Mesenchymal stem cell (in vitro differentiated cells and primary cell): ENCODE results near the gene FIBIN. TPM values are rescaled to one million over a fixed set of nuclear protein-coding genes. Genes with fewer than 3 reads are reported as not detected.

ENCODE experiments used
- DNase-seq: peaks from one replicate; pipeline ENCODE4 v3.0.0-alpha.2; 2013
- H2AFZ ChIP-seq: one replicate; pipeline ENCODE4 v1.6.1; 2013; ENCODE audit warnings: low read depth, mild to moderate bottlenecking, control low read depth, inconsistent platforms, low read length, moderate library complexity
- H2AK5ac ChIP-seq: 2 replicates; pipeline ENCODE4 v1.6.1; 2013; ENCODE audit warnings: low read length, moderate library complexity, mild to moderate bottlenecking, inconsistent platforms; ENCODE audit not compliant: severe bottlenecking
- H2BK120ac ChIP-seq: one replicate; pipeline ENCODE4 v1.6.1; 2013; ENCODE audit warnings: low read depth, mild to moderate bottlenecking, inconsistent platforms, low read length, moderate library complexity
- H2BK12ac ChIP-seq, 2 experiments: one replicate each; pipeline ENCODE4 v1.6.1; 2013; ENCODE audit warnings: inconsistent platforms in 2 of 2, low read length in 2 of 2, mild to moderate bottlenecking in 2 of 2, moderate library complexity in 2 of 2, control low read depth in 1 of 2
- H2BK15ac ChIP-seq: one replicate; pipeline ENCODE4 v1.6.1; 2013; ENCODE audit warnings: mild to moderate bottlenecking, low read depth, inconsistent platforms; ENCODE audit not compliant: poor library complexity, severe bottlenecking
- H2BK5ac ChIP-seq: 2 replicates; pipeline ENCODE4 v1.6.1; 2013; ENCODE audit warnings: low read depth, mild to moderate bottlenecking, low read length, control low read depth, inconsistent platforms; ENCODE audit not compliant: poor library complexity, severe bottlenecking
- H3K14ac ChIP-seq, 2 experiments: one replicate each; pipeline ENCODE4 v1.6.1; 2013; ENCODE audit warnings: inconsistent platforms in 2 of 2, low read length in 2 of 2, control low read depth in 1 of 2, mild to moderate bottlenecking in 1 of 2, moderate library complexity in 1 of 2
- H3K18ac ChIP-seq, 2 experiments: one replicate each; pipeline ENCODE4 v1.6.1; 2013; ENCODE audit warnings: inconsistent platforms in 2 of 2, low read length in 2 of 2, control low read depth in 1 of 2, low read depth in 1 of 2, mild to moderate bottlenecking in 1 of 2
- H3K23ac ChIP-seq, 2 experiments: one replicate each; pipeline ENCODE4 v1.6.1; 2013; ENCODE audit warnings: inconsistent platforms in 2 of 2, low read length in 2 of 2, mild to moderate bottlenecking in 2 of 2, moderate library complexity in 2 of 2, control low read depth in 1 of 2
- H3K27ac ChIP-seq: 2 replicates; pipeline ENCODE4 v1.5.1; 2013; ENCODE audit warnings: mild to moderate bottlenecking, moderate library complexity, low read length, control low read depth, inconsistent platforms; ENCODE audit not compliant: poor library complexity, severe bottlenecking
- H3K27me3 ChIP-seq, 2 experiments: 2 replicates each; pipeline versions ENCODE4 v1.6.1 to v1.7.0; 2013; ENCODE audit warnings: low read length in 2 of 2, mild to moderate bottlenecking in 2 of 2, moderate library complexity in 2 of 2, control low read depth in 1 of 2, inconsistent platforms in 1 of 2; ENCODE audit not compliant: control insufficient read depth in 1 of 2, insufficient read depth in 1 of 2
- H3K36me3 ChIP-seq, 2 experiments: 2 replicates each; pipeline versions ENCODE4 v1.6.1 to v1.7.0; 2013; ENCODE audit warnings: low read length in 2 of 2, control low read depth in 1 of 2, inconsistent platforms in 1 of 2, low read depth in 1 of 2, mild to moderate bottlenecking in 1 of 2; ENCODE audit not compliant: insufficient read depth in 2 of 2, control insufficient read depth in 1 of 2
- H3K4ac ChIP-seq, 2 experiments: one replicate each; pipeline ENCODE4 v1.6.1; 2013; ENCODE audit warnings: inconsistent platforms in 2 of 2, low read length in 2 of 2, mild to moderate bottlenecking in 2 of 2, moderate library complexity in 2 of 2, control low read depth in 1 of 2, low read depth in 1 of 2
- H3K4me1 ChIP-seq: 2 replicates; pipeline ENCODE4 v1.6.1; 2013; ENCODE audit warnings: low read depth, low read length, control low read depth; ENCODE audit not compliant: control insufficient read depth, insufficient read depth
- H3K4me2 ChIP-seq: 2 replicates; pipeline ENCODE4 v1.6.1; 2013; ENCODE audit warnings: low read length, mild to moderate bottlenecking, inconsistent platforms; ENCODE audit not compliant: poor library complexity, severe bottlenecking
- H3K4me3 ChIP-seq, 2 experiments: 2 replicates each; pipeline versions ENCODE4 v1.5.1 to v1.7.0; 2013; ENCODE audit warnings: low read length in 2 of 2, mild to moderate bottlenecking in 2 of 2, control low read depth in 1 of 2, low read depth in 1 of 2; ENCODE audit not compliant: insufficient read depth in 1 of 2
- H3K79me1 ChIP-seq: replicated peaks from 2 replicates; pipeline ENCODE4 v1.6.1; 2013; ENCODE audit warnings: mild to moderate bottlenecking, control low read depth, low read length, inconsistent platforms; ENCODE audit not compliant: poor library complexity, severe bottlenecking
- H3K9ac ChIP-seq: 2 replicates; pipeline ENCODE4 v1.7.0; 2013; ENCODE audit warnings: mild to moderate bottlenecking, low read length, moderate library complexity
- H3K9me3 ChIP-seq: 2 replicates; pipeline ENCODE4 v1.7.0; 2013; ENCODE audit warnings: mild to moderate bottlenecking, low read length; ENCODE audit not compliant: control insufficient read depth
- H4K8ac ChIP-seq: one replicate; pipeline ENCODE4 v1.6.1; 2013; ENCODE audit warnings: inconsistent platforms, mild to moderate bottlenecking, low read length, moderate library complexity
- H4K91ac ChIP-seq: one replicate; pipeline ENCODE4 v1.6.1; 2013; ENCODE audit warnings: mild to moderate bottlenecking, low read length, inconsistent platforms
- whole genome bisulfite sequencing: methylation state at CpG from one replicate; pipeline ENCODE4 v1.1.7; 2013; ENCODE audit warnings: mixed read lengths; 5-methylcytosine and 5-hydroxymethylcytosine counted together
- polyA plus RNA-seq, 2 experiments: library from polyadenylated mRNA; stranded (reverse); fragments of 200-250 nt; gene quantifications; one replicate each; pipeline ENCODE4 v1.2.3, GENCODE V29; 2013

Gene FIBIN
- 40.1 TPM for polyA plus RNA-seq (2013, experiment 1 of 2)
- 41.6 TPM for polyA plus RNA-seq (2013, experiment 2 of 2)

- Histone ChIP-seq H3K9me3 (no peaks in the 10 kb centered on the region), H3K27ac (no peak within 1 kb of the TSS), H3K9ac (peak within 1 kb of the TSS; percentile 85), H3K14ac (peak within 1 kb of the TSS in 1 of 2 experiments; percentile 89), H3K18ac (peak within 1 kb of the TSS; percentile 76 to 84), H3K23ac (peak within 1 kb of the TSS in 1 of 2 experiments; percentile 6), H2AFZ (peak within 1 kb of the TSS; percentile 30), H2BK12ac (peak within 1 kb of the TSS; percentile 88 to 98), H3K4ac (peak within 1 kb of the TSS; percentile 19 to 40), H3K79me1 (no peaks in the 10 kb centered on the region), H3K36me3 (no peaks in the 10 kb centered on the region), H3K27me3 (no peaks in the 10 kb centered on the region), H4K91ac (peak within 1 kb of the TSS; percentile 83), H2AK5ac (no peak within 1 kb of the TSS), H2BK15ac (no peak within 1 kb of the TSS), H4K8ac (peak within 1 kb of the TSS; percentile 93), H3K4me2 (peak within 1 kb of the TSS; percentile 90), H2BK5ac (no peak within 1 kb of the TSS), H2BK120ac (peak within 1 kb of the TSS; percentile 27), H3K4me3 (peak within 1 kb of the TSS; percentile 56 to 87), H3K4me1 (peaks cover 6% of the 10 kb centered on the region)
- DNase-seq: peak; percentile 67
- WGBS: 17% methylated on average over 22 of the region's 22 CpGs
Measured at GRCh38 chr11:26993965-26994457, at the start of gene FIBIN. Gene FIBIN, plus strand, starts transcription at chr11:26994112. Its CDS starts 415 bp downstream, at chr11:26994527.

DNA sequence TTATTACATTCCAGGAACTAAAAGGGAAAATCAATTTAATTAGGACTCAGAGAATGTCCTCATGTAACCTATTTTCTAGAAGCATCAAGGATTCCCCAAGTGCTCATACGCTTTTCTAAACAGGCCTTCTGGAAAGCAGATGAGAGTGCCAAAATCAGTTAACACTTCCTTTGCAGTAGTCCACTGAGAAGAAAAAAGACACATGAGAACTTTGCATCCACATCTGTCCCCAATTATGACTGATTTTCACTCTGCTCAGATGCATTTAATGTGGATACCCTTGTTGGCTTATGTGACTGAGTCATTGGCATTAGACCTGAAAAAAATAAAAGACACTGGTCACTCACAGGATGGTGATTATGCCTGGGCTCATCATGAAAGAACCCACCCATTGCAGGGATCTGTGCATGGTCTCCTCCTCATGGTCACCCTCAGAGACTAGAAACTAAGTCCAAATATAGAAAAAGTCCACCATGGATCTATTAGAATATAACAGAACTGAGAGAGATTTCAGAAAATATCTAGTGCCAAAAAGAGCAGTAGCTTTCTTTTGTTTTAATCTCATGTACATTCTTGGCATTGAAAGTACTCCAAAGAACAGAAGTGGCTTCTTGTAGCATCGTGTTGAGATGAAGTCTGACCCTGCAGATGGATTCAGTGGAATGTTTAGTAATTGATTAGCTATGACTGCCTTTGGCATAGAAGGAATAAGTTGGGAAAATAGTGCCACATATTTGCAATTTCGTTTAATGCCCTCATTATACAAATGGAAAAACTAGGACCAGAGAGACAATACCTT is 48.8 kb upstream of the FIBIN start:
- H3K79me1 ChIP-seq: no peaks in the 10 kb centered on the region
- no peak overlapping the region for H2BK120ac ChIP-seq
- H3K4me2 ChIP-seq: no peak overlapping the region
- H3K4me3 ChIP-seq: no peak overlapping the region
- H3K4me1 ChIP-seq: no peaks in the 10 kb centered on the region
- DNase-seq: no peak
- no peak overlapping the region for H2BK12ac ChIP-seq
- no peak overlapping the region for H3K4ac ChIP-seq
- H2BK15ac ChIP-seq: no peak overlapping the region
- no peaks in the 10 kb centered on the region for H3K36me3 ChIP-seq
- H3K27ac ChIP-seq: no peak overlapping the region
- WGBS: 91% methylated on average over 3 of the region's 3 CpGs
- H3K9me3 ChIP-seq: no peaks in the 10 kb centered on the region
- H3K9ac ChIP-seq: peak overlapping the region; percentile 20
- no peak overlapping the region for H2BK5ac ChIP-seq
- no peak overlapping the region for H3K18ac ChIP-seq
- H3K14ac ChIP-seq: no peak overlapping the region
- no peak overlapping the region for H4K91ac ChIP-seq
- no peak overlapping the region for H3K23ac ChIP-seq
- H4K8ac ChIP-seq: no peak overlapping the region
- no peak overlapping the region for H2AFZ ChIP-seq
- H2AK5ac ChIP-seq: no peak overlapping the region
- H3K27me3 ChIP-seq: no peaks in the 10 kb centered on the region

- no peak overlapping the region for H2BK5ac ChIP-seq
- H2BK15ac ChIP-seq: no peak overlapping the region
- H3K14ac ChIP-seq: no peak overlapping the region
- no peaks in the 10 kb centered on the region for H3K9me3 ChIP-seq
- DNase-seq: peak; percentile 68
- no peak overlapping the region for H4K8ac ChIP-seq
- H3K18ac ChIP-seq: no peak overlapping the region
- H3K27ac ChIP-seq: no peak overlapping the region
- no peaks in the 10 kb centered on the region for H3K79me1 ChIP-seq
- no peak overlapping the region for H3K23ac ChIP-seq
- no peaks in the 10 kb centered on the region for H3K36me3 ChIP-seq
- H3K4me3 ChIP-seq: peak overlapping the region in 1 of 2 experiments; percentile 9
- H3K27me3 ChIP-seq: no peaks in the 10 kb centered on the region
- no peak overlapping the region for H4K91ac ChIP-seq
- peak overlapping the region in 1 of 2 experiments; percentile 30 for H3K4ac ChIP-seq
- H3K4me2 ChIP-seq: no peak overlapping the region
- no peaks in the 10 kb centered on the region for H3K4me1 ChIP-seq
- peak overlapping the region; percentile 40 for H3K9ac ChIP-seq
- no peak overlapping the region for H2BK120ac ChIP-seq
- 8% methylated on average over 2 of the region's 2 CpGs for WGBS
- H2BK12ac ChIP-seq: no peak overlapping the region
- no peak overlapping the region for H2AFZ ChIP-seq
- no peak overlapping the region for H2AK5ac ChIP-seq
Measured at GRCh38 chr11:26946257-26946716, 47.6 kb upstream of the FIBIN start.

DNA sequence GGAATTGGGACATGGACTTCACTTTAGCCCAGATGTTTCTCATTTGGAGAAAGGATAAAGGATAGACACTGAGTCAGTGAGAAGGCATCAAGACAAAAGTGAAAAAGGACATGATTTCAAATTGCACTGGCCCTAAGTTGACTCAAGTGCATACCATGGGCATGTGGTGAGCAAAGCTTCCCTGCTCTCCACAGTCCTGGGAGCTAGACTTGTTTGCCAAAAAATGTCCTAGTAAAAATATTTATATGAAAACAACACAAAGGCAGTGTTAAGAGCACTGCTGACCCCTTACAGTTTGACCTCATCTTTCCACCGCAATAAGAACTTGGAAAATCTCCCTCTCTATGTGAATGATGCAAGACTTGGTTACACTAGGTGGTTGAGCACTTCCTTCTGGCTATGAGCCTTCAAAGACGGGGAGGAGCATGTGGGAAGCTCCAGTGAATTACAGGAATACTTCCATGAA is 46.5 kb upstream of the FIBIN start:
- H3K9ac ChIP-seq: peak overlapping the region; percentile 69
- no peak overlapping the region for H3K27ac ChIP-seq
- no peaks in the 10 kb centered on the region for H3K79me1 ChIP-seq
- no peaks in the 10 kb centered on the region for H3K9me3 ChIP-seq
- peak; percentile 99 for DNase-seq
- 0% methylated on average over 1 of the region's 2 CpGs for WGBS
- H2BK5ac ChIP-seq: no peak overlapping the region
- no peak overlapping the region for H3K4me2 ChIP-seq
- no peak overlapping the region for H3K14ac ChIP-seq
- H2BK12ac ChIP-seq: no peak overlapping the region
- no peak overlapping the region for H4K8ac ChIP-seq
- no peak overlapping the region for H3K4me3 ChIP-seq
- no peak overlapping the region for H2AK5ac ChIP-seq
- H3K4ac ChIP-seq: no peak overlapping the region
- H2BK15ac ChIP-seq: no peak overlapping the region
- H3K36me3 ChIP-seq: no peaks in the 10 kb centered on the region
- H3K18ac ChIP-seq: no peak overlapping the region
- H3K23ac ChIP-seq: no peak overlapping the region
- no peaks in the 10 kb centered on the region for H3K4me1 ChIP-seq
- H2AFZ ChIP-seq: no peak overlapping the region
- H3K27me3 ChIP-seq: no peaks in the 10 kb centered on the region
- H2BK120ac ChIP-seq: no peak overlapping the region
- H4K91ac ChIP-seq: no peak overlapping the region
